Measurements from ENCODE around the gene FXN. TPM values are rescaled to one million over a fixed set of nuclear protein-coding genes. Genes with fewer than 3 reads are reported as not detected.
A peak's percentile ranks its signal among the peaks of the same experiment; 100 is the strongest.

FXN gene
- total RNA-seq, 2 experiments from 2014 or later, result 12.2 to 12.9 TPM

GRCh38 chr9:69014013-69014412, 21.5 kb upstream of the FXN start, which contains the start of gene PRKACG:
Gene PRKACG, minus strand, starts transcription at chr9:69014113. Its CDS starts 21 bp downstream, at chr9:69014092.
- no peak within 1 kb of the TSS for H3K27ac Mint-ChIP-seq
- ATAC-seq (ENCODE audit: poor library complexity), result no peak
- no peak within 1 kb of the TSS for H3K4me3 Mint-ChIP-seq
- POLR2A ChIA-PET, result no interaction called here
- H3K4me1 Mint-ChIP-seq (ENCODE audit: low read depth), result peaks cover 20% of the 10 kb centered on the region
- no peak within 1 kb of the TSS for H3K4me3 ChIP-seq (ENCODE audit: low read length)
- intact Hi-C loops (cut with DNase I, micrococcal nuclease), result no loop called here
- H3K27me3 ChIP-seq (ENCODE audit: control insufficient read depth in 1 of 2, insufficient read depth in 2 of 2, low read length in 2 of 2), result peaks cover 0 to 10% of the 10 kb centered on the region in 2 experiments
- H3K27me3 Mint-ChIP-seq, result peaks cover 19% of the 10 kb centered on the region
- DNase-seq, result no peak
- peaks cover 16% of the 10 kb centered on the region for H3K4me1 ChIP-seq (ENCODE audit: insufficient read depth, low read length)
- CTCF ChIA-PET, result no interaction called here
- TF ChIP-seq CTCF (IDR thresholded peaks at IDR 0.05), result no peak
- H3K27ac ChIP-seq (ENCODE audit: low read depth in 1 of 2, low read length in 2 of 2), result no peak within 1 kb of the TSS
- H3K36me3 Mint-ChIP-seq (ENCODE audit: low read depth), result no peaks in the 10 kb centered on the region
- no peaks in the 10 kb centered on the region for H3K36me3 ChIP-seq (ENCODE audit: insufficient read depth, low read length)
- peaks cover 0 to 7% of the 10 kb centered on the region in 2 experiments for H3K9me3 ChIP-seq (ENCODE audit: control insufficient read depth in 1 of 2, insufficient read depth in 1 of 2, low read length in 2 of 2)
- no peaks in the 10 kb centered on the region for H3K9me3 Mint-ChIP-seq

- H3K27ac Mint-ChIP-seq, result no peak overlapping the region
- ChIA-PET CTCF (no interaction called here), POLR2A (no interaction called here)
- H3K36me3 ChIP-seq (ENCODE audit: insufficient read depth, low read length), result no peaks in the 10 kb centered on the region
- peaks cover 15% of the 10 kb centered on the region for H3K27me3 Mint-ChIP-seq
- H3K36me3 Mint-ChIP-seq (ENCODE audit: low read depth), result no peaks in the 10 kb centered on the region
- peaks cover 34% of the 10 kb centered on the region for H3K4me1 ChIP-seq (ENCODE audit: insufficient read depth, low read length)
- peaks cover 0 to 10% of the 10 kb centered on the region in 2 experiments for H3K27me3 ChIP-seq (ENCODE audit: control insufficient read depth in 1 of 2, insufficient read depth in 2 of 2, low read length in 2 of 2)
- no peak overlapping the region for H3K4me3 ChIP-seq (ENCODE audit: low read length)
- ATAC-seq (ENCODE audit: poor library complexity), result no peak
- H3K9me3 Mint-ChIP-seq, result no peaks in the 10 kb centered on the region
- intact Hi-C loops (cut with DNase I, micrococcal nuclease), result no loop called here
- no peak overlapping the region for H3K4me3 Mint-ChIP-seq
- no peak overlapping the region for H3K27ac ChIP-seq (ENCODE audit: low read depth in 1 of 2, low read length in 2 of 2)
- peaks cover 42% of the 10 kb centered on the region for H3K4me1 Mint-ChIP-seq (ENCODE audit: low read depth)
- no peak for DNase-seq
- no peak for TF ChIP-seq CTCF (IDR thresholded peaks at IDR 0.05)
- peaks cover 0 to 7% of the 10 kb centered on the region in 2 experiments for H3K9me3 ChIP-seq (ENCODE audit: control insufficient read depth in 1 of 2, insufficient read depth in 1 of 2, low read length in 2 of 2)
These were observed 19.1 kb upstream of the FXN start for GRCh38 chr9:69016191-69017096.

GRCh38 chr9:69018737-69019136, 16.8 kb upstream of the FXN start:
- H3K9me3 Mint-ChIP-seq, result no peaks in the 10 kb centered on the region
- CTCF ChIA-PET, result interaction anchor here (0.7 kb wide), 1 partner anchor 36 kb away, joined by 4 read pairs; no protein-coding TSS in a partner anchor
- ATAC-seq (ENCODE audit: poor library complexity) (no peak), DNase-seq (no peak)
- no peak overlapping the region for H3K27ac ChIP-seq (ENCODE audit: low read depth in 1 of 2, low read length in 2 of 2)
- H3K4me3 ChIP-seq (ENCODE audit: low read length), result no peak overlapping the region
- peaks cover 0 to under 1% of the 10 kb centered on the region in 2 experiments for H3K9me3 ChIP-seq (ENCODE audit: control insufficient read depth in 1 of 2, insufficient read depth in 1 of 2, low read length in 2 of 2)
- H3K27me3 Mint-ChIP-seq, result no peaks in the 10 kb centered on the region
- peaks cover 42% of the 10 kb centered on the region for H3K4me1 Mint-ChIP-seq (ENCODE audit: low read depth)
- POLR2A ChIA-PET, result interaction anchor here (1.5 kb wide), 1 partner anchor 23 kb away, joined by 4 read pairs; no protein-coding TSS in a partner anchor
- H3K4me1 ChIP-seq (ENCODE audit: insufficient read depth, low read length), result peaks cover 24% of the 10 kb centered on the region
- H3K36me3 ChIP-seq (ENCODE audit: insufficient read depth, low read length), result no peaks in the 10 kb centered on the region
- peak overlapping the region; percentile 37 for H3K27ac Mint-ChIP-seq
- no peaks in the 10 kb centered on the region for H3K27me3 ChIP-seq (ENCODE audit: control insufficient read depth in 1 of 2, insufficient read depth in 2 of 2, low read length in 2 of 2)
- TF ChIP-seq CTCF (IDR thresholded peaks at IDR 0.05), result no peak
- H3K4me3 Mint-ChIP-seq, result no peak overlapping the region
- no peaks in the 10 kb centered on the region for H3K36me3 Mint-ChIP-seq (ENCODE audit: low read depth)
- intact Hi-C loops (cut with DNase I, micrococcal nuclease), result no loop called here

Data from CD4-positive, alpha-beta T cell (primary cell).